Adrenal gland (tissue), 5 donors: ENCODE results near the gene MAML2.

Experiments
- CTCF ChIP-seq, 6 experiments: fragments of 450-650 bp in 4 of 6; fragments of 200-600 bp in 2 of 6; sonication (generic) in 1 of 6; IDR thresholded peaks; 1 replicate in 5 of 6; 2 replicates in 1 of 6; pipeline versions ENCODE4 v1.5.1 to v1.8.0; 2016 to 2021; ENCODE audit warnings: antibody characterized with exemption in 6 of 6, mild to moderate bottlenecking in 2 of 6, moderate library complexity in 1 of 6
- POLR2A ChIP-seq, 2 donors: fragments of 450-650 bp; IDR thresholded peaks; one replicate each; pipeline ENCODE4 v1.6.1; 2017; ENCODE audit warnings: antibody characterized with exemption in 2 of 2, mild to moderate bottlenecking in 2 of 2, moderate library complexity in 1 of 2
- donor health status: DM: no; HTN: no; CAD: no.

- no peak for TF ChIP-seq CTCF (IDR thresholded peaks at IDR 0.05)
- TF ChIP-seq POLR2A (IDR thresholded peaks at IDR 0.05) = no peak
These were observed 3.1 kb downstream of the MAML2 start for GRCh38 chr11:96339706-96340554.
